ENCODE data around the gene CLIC5.
A peak's percentile ranks its signal among the peaks of the same experiment; 100 is the strongest.

Gene CLIC5

GRCh38 chr6:45964300-45964699 is 51.4 kb downstream of the CLIC5 start:
- DNase-seq, result no peak

GRCh38 chr6:45963896-45964295 is 51.8 kb downstream of the CLIC5 start:
- no peak for DNase-seq

- DNase-seq, result no peak
Observed at GRCh38 chr6:45961125-45961524, 54.5 kb downstream of the CLIC5 start.

GRCh38 chr6:45959534-45960145 is 56.0 kb downstream of the CLIC5 start:
- DNase-seq, result peak; percentile 6 to 41 (median 12)

GRCh38 chr6:45956663-45957062 is 59.0 kb downstream of the CLIC5 start:
- DNase-seq, result no peak

GRCh38 chr6:45956176-45956575 is 59.5 kb downstream of the CLIC5 start:
- DNase-seq, result no peak

GRCh38 chr6:45955597-45955996 is 60.1 kb downstream of the CLIC5 start:
- no peak for DNase-seq

- DNase-seq, result no peak
Observed at GRCh38 chr6:45952546-45952945, 63.1 kb downstream of the CLIC5 start.

- no peak for DNase-seq
Observed at GRCh38 chr6:45952168-45952529, 63.5 kb downstream of the CLIC5 start.

- DNase-seq, result no peak
Observed at GRCh38 chr6:45951321-45952167, 64.1 kb downstream of the CLIC5 start.

GRCh38 chr6:45949256-45949655 is 66.4 kb downstream of the CLIC5 start:
- DNase-seq, result no peak

- no peak for DNase-seq
Observed at GRCh38 chr6:45947807-45948206, 67.9 kb downstream of the CLIC5 start.

- no peak for DNase-seq
Observed at GRCh38 chr6:45946887-45947286, 68.8 kb downstream of the CLIC5 start.

GRCh38 chr6:45946352-45946751 is 69.3 kb downstream of the CLIC5 start:
- no peak for DNase-seq

GRCh38 chr6:45942953-45943352 is 72.7 kb downstream of the CLIC5 start:
- peak in 3 of 4 experiments; percentile 9 to 40 (median 36) for DNase-seq

- DNase-seq, result no peak
Observed at GRCh38 chr6:45933855-45934254, 81.8 kb downstream of the CLIC5 start.

GRCh38 chr6:45931232-45931631 is 84.4 kb downstream of the CLIC5 start:
- DNase-seq, result no peak

- DNase-seq, result peak; percentile 71 to 75 (median 73)
Observed at GRCh38 chr6:45930420-45931040, 85.1 kb downstream of the CLIC5 start.

- no peak for DNase-seq
Observed at GRCh38 chr6:45929421-45930361, 86.0 kb downstream of the CLIC5 start.

GRCh38 chr6:45928721-45929305 is 86.8 kb downstream of the CLIC5 start:
- DNase-seq, result no peak

- no peak for DNase-seq
Observed at GRCh38 chr6:45927421-45928320, 88.0 kb downstream of the CLIC5 start.

Measured in suppressor macrophage (primary cell).